ENCODE results near the gene LRRC8B.

DNA sequence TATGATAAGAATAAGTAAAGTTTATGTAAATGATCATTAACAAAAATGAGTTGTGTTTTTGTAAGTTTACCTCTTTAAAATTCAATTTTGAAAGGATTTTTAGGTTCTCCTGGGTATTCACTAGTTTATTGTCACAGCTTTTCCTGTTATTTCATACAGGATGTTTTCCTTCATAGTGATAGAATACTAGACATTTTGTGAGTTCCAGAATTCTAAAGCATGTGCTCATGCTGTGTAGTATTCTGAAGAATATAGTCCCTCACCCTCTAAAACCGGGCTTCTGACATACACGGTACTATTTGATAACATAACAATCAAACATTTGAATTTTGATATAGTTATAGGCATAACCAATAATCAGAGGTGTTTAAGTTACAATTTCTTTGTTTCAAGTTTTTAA is 118.9 kb downstream of the LRRC8B start:
- no peak for TF ChIP-seq POLR2A (IDR thresholded peaks at IDR 0.05)
- TF ChIP-seq POLR2AphosphoS5 (IDR thresholded peaks at IDR 0.05): no peak

Data from breast epithelium (tissue), 3 donors.